Stomach smooth muscle (tissue), 2 donors: ENCODE measurements around the gene MTFR1L.

ENCODE experiments used
- H3K27ac ChIP-seq: one replicate; pipeline ENCODE4 v1.7.0; 2013; ENCODE audit warnings: mild to moderate bottlenecking, low read length, inconsistent platforms
- H3K27me3 ChIP-seq, 2 donors: one replicate each; pipeline ENCODE4 v1.7.0; 2013; ENCODE audit warnings: low read length in 2 of 2; ENCODE audit not compliant: insufficient read depth in 2 of 2, control insufficient read depth in 1 of 2
- H3K36me3 ChIP-seq, 2 donors: one replicate each; pipeline ENCODE4 v1.7.0; 2013; ENCODE audit warnings: low read length in 2 of 2; ENCODE audit not compliant: control insufficient read depth in 2 of 2, insufficient read depth in 2 of 2
- H3K4me1 ChIP-seq: one replicate; pipeline ENCODE4 v1.7.0; 2013; ENCODE audit warnings: low read length; ENCODE audit not compliant: control insufficient read depth, insufficient read depth
- H3K4me3 ChIP-seq, 2 donors: one replicate each; pipeline ENCODE4 v1.7.0; 2013; ENCODE audit warnings: low read length in 2 of 2
- H3K9ac ChIP-seq, 2 donors: one replicate each; pipeline ENCODE4 v1.7.0; 2013; ENCODE audit warnings: low read length in 2 of 2, mild to moderate bottlenecking in 1 of 2
- H3K9me3 ChIP-seq, 2 donors: one replicate each; pipeline ENCODE4 v1.7.0; 2013; ENCODE audit warnings: low read length in 2 of 2; ENCODE audit not compliant: control insufficient read depth in 2 of 2
- donor health status: healthy.
- donor health status: Pancreatic carcinoma.

Gene MTFR1L

DNA sequence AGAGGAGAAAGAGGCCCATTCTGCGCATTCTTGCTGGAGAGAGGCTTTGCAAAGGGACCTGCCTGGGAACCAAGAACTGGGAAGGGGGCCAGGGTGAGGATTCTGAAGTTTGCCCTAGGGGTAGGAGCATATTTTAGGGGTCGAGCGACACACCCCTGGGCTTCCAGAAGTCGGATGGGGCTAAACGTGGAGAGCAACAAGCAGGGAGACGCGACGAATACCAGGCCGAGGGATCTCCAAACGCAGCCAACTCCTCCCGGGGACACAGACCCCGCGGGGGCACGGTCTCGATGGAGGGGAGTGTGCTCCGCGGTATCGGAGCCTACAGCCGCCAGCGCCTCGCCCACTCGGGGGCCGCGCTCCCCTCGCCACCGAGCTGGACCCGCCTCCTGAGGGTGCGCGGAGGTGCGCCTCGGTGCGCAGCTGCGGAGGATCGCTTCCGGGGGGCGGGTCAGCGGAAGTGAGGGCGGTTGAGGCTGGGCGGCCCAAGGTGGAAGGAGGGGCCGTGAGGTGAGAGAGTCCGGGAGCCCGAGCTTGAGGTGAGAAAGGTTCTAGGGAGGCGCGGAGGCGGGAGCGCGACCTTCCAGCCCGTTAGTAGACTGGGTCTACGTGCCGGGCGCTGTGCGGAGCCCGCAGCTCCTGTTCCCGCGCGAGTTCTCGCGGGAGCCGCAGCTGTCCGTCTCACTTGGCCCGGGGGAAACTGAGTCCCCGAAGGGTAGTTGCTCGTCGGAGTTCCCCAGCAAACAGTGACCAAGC lies at the start of gene MTFR1L:
Gene MTFR1L (plus strand): TSS at position 464 of the 756 bp plus-strand sequence. CDS start 3,151 bp downstream, outside the sequence.
- Histone ChIP-seq H3K9ac (peak within 1 kb of the TSS; percentile 85 to 90), H3K4me1 (peaks cover 31% of the 10 kb centered on the region), H3K27me3 (no peaks in the 10 kb centered on the region), H3K27ac (peak within 1 kb of the TSS; percentile 80), H3K36me3 (peaks cover 3 to 12% of the 10 kb centered on the region in 2 donors), H3K4me3 (peak within 1 kb of the TSS; percentile 83 to 93), H3K9me3 (no peaks in the 10 kb centered on the region)

DNA sequence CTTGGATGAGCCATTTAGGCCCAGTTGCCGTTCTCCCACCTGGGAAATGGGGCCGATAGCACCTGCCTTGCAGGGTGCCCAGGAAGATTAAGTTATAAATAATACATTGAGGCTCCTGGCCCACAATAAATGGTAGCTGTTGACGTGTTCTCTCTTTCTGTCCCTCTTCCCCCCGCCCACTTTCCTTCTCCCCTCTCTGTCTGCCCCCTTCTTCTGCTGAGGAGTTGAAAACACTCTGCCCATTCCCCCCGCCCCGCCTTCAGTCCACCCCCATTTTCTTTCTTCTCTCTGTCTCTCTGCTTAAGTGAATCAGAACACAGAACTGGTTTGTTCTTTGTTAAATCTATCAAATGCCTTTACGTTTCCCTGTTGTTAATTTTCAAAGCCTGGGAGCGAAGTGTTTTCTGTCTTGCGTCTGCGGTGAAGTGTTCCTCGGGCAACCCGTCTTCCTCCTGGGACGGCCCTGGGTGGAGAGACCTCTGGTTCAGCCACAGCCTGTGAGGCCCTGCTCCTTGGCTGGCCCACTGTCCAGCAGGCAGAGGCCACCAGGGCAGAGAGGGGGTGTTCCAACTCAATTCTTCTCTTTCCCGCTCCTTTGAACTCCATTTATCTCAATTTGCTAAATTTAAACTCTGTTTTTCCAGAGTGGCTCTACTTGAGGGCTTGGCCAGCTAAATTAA lies 49.1 kb upstream of the MTFR1L start:
- Histone ChIP-seq H3K27ac (no peak overlapping the region), H3K4me3 (no peak overlapping the region), H3K36me3 (peaks cover 3 to 13% of the 10 kb centered on the region in 2 donors), H3K27me3 (no peaks in the 10 kb centered on the region), H3K4me1 (peaks cover 33% of the 10 kb centered on the region), H3K9ac (no peak overlapping the region), H3K9me3 (no peaks in the 10 kb centered on the region)

DNA sequence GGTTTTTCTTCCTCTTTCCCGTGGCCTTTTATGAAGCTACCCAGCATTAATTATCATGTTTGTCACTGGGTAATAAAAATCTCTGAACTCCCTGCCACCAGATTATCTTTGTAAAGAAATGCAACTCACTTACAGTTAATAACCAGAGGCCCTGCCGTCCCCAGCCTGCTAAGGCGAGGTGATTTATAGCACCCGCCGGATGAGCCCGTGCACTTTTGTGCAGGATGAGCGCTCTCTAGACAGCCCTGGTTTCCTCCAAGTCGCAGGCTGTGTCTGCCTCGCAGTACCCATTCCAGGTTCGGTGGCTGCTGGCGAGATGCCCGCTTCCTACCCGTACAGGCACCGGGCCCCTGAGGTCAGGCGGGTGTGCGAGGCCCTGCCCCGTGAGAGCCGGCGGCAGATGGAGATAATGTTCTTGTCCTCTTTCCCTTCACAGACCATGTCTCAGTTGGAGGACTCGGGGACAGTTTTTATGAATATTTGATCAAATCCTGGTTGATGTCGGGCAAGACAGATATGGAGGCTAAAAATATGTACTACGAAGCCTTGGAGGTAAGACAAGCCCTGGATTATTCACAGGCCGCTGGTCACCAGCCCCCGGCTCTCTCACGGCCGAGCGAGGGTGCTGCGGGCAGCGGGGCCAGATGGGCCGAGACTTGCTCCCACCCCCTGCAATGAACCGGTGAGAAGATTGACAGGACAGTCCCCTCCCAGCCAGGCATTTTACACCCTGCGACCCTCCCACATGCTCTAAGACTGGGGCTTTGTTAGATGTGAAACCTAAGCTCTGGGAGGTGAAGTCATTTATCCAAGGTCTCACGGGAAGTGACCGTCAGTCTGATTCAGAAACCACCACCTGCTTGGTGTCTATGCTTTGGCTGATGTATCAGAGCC lies 48.3 kb upstream of the MTFR1L start:
- Histone ChIP-seq H3K36me3 (peaks cover 3 to 15% of the 10 kb centered on the region in 2 donors), H3K27me3 (no peaks in the 10 kb centered on the region), H3K4me1 (peaks cover 33% of the 10 kb centered on the region), H3K4me3 (no peak overlapping the region), H3K9me3 (no peaks in the 10 kb centered on the region), H3K27ac (no peak overlapping the region), H3K9ac (no peak overlapping the region)

DNA sequence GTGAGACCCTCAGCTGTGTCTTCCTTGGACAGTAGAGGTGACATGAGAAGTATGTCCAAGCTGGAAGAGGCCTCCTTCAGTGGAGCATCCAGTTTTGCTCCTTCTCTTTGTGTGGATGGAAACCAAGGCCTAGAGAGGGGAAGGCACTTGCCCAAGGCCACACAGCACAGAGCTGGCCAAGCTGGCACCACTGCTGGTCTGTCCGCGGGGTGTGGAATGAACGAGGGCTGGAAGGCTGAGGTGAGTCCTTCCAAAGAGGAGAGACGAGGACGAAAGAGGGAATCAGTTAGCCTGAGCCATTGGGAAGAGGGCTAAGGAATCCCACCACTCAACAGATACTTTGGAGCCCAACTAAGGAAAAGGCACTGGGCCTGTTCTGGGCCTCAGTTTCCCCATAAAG lies 47.6 kb upstream of the MTFR1L start:
- Histone ChIP-seq H3K36me3 (peaks cover 3 to 16% of the 10 kb centered on the region in 2 donors), H3K9ac (no peak overlapping the region), H3K4me3 (no peak overlapping the region), H3K9me3 (no peaks in the 10 kb centered on the region), H3K4me1 (peaks cover 33% of the 10 kb centered on the region), H3K27me3 (no peaks in the 10 kb centered on the region), H3K27ac (no peak overlapping the region)

DNA sequence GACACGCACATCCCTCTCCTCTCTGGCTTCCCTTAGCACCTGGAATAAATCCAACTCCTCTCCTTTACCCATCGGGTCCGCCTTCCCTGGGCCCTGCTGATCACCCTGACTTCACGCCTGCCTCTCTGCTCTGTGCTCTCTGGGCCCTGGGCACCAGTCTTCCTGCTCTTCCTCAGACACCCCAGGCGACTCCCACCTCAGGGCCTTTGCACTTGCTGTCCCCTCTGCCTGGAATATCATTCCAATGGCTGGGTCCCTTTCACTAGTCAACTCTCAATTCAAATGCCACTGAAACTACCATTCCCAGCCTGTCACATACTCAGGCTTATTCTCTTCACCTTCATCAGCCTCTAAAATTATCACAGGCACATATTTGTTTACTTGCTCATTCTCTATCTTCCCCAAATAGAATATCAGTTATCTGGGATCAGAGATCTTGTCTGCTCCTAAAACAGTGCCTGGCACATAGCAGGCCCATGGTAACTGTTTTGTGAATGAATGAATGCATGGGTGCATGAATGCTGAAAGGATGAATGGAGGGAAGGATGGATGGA lies 47.0 kb upstream of the MTFR1L start:
- Histone ChIP-seq H3K9ac (no peak overlapping the region), H3K4me1 (peaks cover 33% of the 10 kb centered on the region), H3K27ac (no peak overlapping the region)

DNA sequence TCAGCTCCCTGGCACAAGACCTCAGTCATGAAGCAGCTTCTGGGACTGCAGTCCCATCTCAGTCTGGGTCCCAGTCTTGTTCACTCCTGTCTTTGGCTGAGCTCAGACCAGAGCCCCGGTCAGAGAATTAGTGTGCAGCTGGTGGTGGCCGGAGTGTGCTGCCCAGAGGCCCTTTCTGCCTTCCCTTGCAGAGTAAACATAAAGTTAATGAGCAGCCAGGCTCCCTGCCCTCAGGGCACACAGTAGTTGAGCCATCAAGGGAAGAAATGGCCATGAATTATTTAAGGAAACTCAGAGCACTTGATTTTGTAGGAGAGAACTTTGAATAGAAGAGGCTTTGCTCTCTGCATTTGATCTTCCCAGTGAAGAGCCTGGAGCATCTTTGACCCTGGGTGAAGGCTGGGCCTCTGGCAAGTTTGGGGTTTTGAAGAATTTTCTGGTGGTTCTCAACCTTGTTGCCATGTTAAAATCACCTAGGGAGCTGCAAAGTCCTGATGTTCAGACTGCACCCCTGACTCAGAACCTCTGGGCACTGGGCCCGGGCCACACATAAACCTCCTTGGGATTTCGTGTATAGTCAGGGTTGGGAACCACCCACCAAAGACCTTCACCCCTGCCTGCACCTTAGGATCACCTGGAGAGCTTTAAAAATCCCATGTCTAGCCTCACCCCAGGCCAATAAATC lies 46.2 kb upstream of the MTFR1L start:
- Histone ChIP-seq H3K4me3 (no peak overlapping the region), H3K36me3 (peaks cover 3 to 16% of the 10 kb centered on the region in 2 donors), H3K4me1 (peaks cover 33% of the 10 kb centered on the region), H3K9me3 (no peaks in the 10 kb centered on the region), H3K9ac (no peak overlapping the region), H3K27ac (no peak overlapping the region), H3K27me3 (no peaks in the 10 kb centered on the region)

More for the DNA sequence above, 47.0 kb upstream of the MTFR1L start:
- Histone ChIP-seq H3K4me3 (no peak overlapping the region), H3K9me3 (no peaks in the 10 kb centered on the region), H3K27me3 (no peaks in the 10 kb centered on the region), H3K36me3 (peaks cover 3 to 16% of the 10 kb centered on the region in 2 donors)

DNA sequence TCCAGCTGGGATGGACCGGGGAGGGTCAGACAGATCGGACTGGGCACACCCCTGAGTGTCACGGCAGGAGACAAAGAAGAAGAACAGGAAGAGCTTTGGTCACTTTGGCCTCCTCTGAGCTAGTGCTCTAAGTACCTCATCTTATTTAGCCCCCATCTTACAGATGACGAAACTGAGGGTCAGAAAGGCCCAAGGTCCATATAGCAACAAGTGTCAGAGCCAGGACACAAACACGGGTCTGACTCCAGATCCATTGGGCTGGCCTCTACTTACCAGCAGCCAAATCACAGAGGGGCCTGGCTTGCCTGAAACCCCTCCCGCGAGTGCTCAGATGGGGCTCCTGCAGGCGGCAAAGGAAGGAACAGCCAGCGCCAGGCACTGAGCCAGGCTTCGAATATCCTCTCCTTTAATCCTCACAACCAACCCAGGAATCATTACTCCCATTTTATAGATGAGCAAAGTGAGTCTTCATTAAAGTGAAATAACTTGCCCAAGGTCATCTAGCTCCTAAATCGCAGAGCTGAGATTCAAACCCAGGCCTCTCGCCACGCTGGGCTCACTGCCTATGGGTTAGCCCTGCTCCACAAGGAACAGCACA lies 45.4 kb upstream of the MTFR1L start:
- H3K36me3 ChIP-seq: peaks cover 3 to 13% of the 10 kb centered on the region in 2 donors
- H3K4me3 ChIP-seq: no peak overlapping the region
- peaks cover 33% of the 10 kb centered on the region for H3K4me1 ChIP-seq
- peak overlapping the region; percentile 11 for H3K27ac ChIP-seq
- no peak overlapping the region for H3K9ac ChIP-seq
- no peaks in the 10 kb centered on the region for H3K27me3 ChIP-seq
- H3K9me3 ChIP-seq: no peaks in the 10 kb centered on the region

DNA sequence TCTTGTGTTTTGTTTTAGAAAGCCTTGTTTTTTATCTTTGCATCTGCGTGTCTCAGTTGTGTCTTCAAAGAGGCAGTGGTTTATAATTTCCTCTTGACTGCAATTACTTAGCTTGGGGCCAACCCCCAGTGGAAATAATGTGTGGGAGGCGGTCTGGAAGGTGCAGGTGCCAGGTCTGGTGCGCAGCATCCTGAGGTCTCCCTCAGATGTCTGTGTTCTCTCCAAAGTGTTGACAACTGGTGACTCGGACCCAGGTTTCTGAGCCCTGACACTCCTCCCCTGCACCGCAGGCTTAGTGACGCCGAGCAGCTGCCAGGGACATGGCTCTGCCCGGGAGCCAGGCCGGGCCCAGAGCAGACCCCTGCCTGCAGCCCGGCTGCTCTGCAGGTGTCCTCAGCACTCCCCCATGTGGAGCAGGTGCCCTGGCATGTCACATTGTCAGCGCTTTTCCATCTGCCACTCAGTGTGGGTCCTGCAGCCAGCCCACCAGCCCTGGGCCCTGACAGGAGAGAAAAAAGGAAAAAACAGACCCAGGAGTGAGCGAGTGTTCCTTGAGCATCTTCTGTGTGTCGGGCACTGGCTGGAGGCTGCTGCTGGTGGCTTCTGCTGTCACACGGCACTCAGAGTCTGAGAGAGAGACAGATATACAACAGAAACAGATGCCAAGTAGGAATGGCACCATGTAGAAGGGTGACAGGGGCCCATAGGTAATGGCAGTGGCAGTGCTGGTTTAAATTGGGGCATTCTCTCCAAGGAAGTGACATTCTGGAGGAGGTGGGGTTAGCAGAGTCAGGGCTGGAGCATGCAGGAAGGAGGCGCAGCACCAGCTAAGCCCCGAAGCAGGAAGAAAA lies 44.6 kb upstream of the MTFR1L start:
- no peak overlapping the region for H3K9ac ChIP-seq
- H3K4me1 ChIP-seq: peaks cover 29% of the 10 kb centered on the region
- H3K4me3 ChIP-seq: no peak overlapping the region
- no peaks in the 10 kb centered on the region for H3K9me3 ChIP-seq
- H3K27ac ChIP-seq: no peak overlapping the region
- H3K36me3 ChIP-seq: peaks cover 3 to 13% of the 10 kb centered on the region in 2 donors
- H3K27me3 ChIP-seq: no peaks in the 10 kb centered on the region

DNA sequence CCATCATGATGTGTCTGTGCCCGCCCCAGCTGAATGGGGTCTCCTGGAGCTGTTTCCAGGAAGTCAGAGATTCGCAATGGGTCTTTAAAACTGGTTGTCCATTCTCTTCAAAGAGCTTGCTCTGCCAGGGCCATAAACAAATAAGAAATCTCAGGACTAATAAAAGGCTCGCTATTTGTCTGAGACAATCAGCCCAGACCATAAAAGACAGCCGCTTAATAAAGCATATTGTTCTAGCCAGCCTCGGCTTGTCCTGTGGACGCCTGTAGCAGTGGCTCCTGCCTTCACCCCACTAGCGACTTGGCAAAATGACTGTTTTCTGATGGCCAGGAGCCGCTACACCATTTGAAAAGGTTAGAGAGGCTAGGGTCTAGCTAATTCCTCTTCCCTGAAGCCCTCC lies 40.4 kb upstream of the MTFR1L start:
- no peak overlapping the region for H3K27ac ChIP-seq
- H3K4me3 ChIP-seq: no peak overlapping the region
- no peak overlapping the region for H3K9ac ChIP-seq
- H3K27me3 ChIP-seq: no peaks in the 10 kb centered on the region
- H3K9me3 ChIP-seq: no peaks in the 10 kb centered on the region
- peaks cover 12% of the 10 kb centered on the region for H3K4me1 ChIP-seq
- H3K36me3 ChIP-seq: peaks cover 0 to 3% of the 10 kb centered on the region in 2 donors
